Loucy (cell line): ENCODE results near the gene NR1H3.

Experiments
- H2AFZ ChIP-seq: fragments of 200-600 bp; sonication (generic); 2 replicates; pipeline ENCODE4 v1.6.0; 2016; ENCODE audit warnings: antibody characterized with exemption, mild to moderate bottlenecking, low read length, moderate library complexity
- H3F3A ChIP-seq: fragments of 200-600 bp; 2 replicates; pipeline ENCODE4 v1.6.0; 2016; ENCODE audit warnings: antibody characterized with exemption, low read depth, mild to moderate bottlenecking
- H3K27me3 ChIP-seq: fragments of 200-600 bp; sonication (generic); 2 replicates; pipeline ENCODE4 v1.6.1; 2014; ENCODE audit warnings: low read length, mild to moderate bottlenecking; ENCODE audit not compliant: insufficient read depth, poor library complexity, severe bottlenecking
- H3K36me3 ChIP-seq: fragments of 200-600 bp; sonication (generic); 2 replicates; pipeline ENCODE4 v1.6.1; 2016; ENCODE audit warnings: low read length; ENCODE audit not compliant: insufficient read depth
- H3K4me1 ChIP-seq: fragments of 200-600 bp; sonication (generic); 2 replicates; pipeline ENCODE4 v1.5.1; 2014; ENCODE audit warnings: low read length, mild to moderate bottlenecking; ENCODE audit not compliant: insufficient read depth, poor library complexity, severe bottlenecking
- H3K4me2 ChIP-seq: fragments of 200-600 bp; sonication (generic); 2 replicates; pipeline ENCODE4 v1.6.0; 2014; ENCODE audit warnings: antibody characterized with exemption, low read length, low read depth, mild to moderate bottlenecking; ENCODE audit not compliant: poor library complexity, severe bottlenecking
- H3K4me3 ChIP-seq: fragments of 200-600 bp; sonication (generic); 2 replicates; pipeline ENCODE4 v1.5.1; 2014; ENCODE audit warnings: low read length, mild to moderate bottlenecking, mixed read lengths; ENCODE audit not compliant: poor library complexity, severe bottlenecking
- H3K79me2 ChIP-seq: fragments of 200-600 bp; sonication (generic); 2 replicates; pipeline ENCODE4 v1.6.1; 2014; ENCODE audit warnings: low read length; ENCODE audit not compliant: insufficient read depth
- H3K9ac ChIP-seq: fragments of 200-600 bp; sonication (generic); 2 replicates; pipeline ENCODE4 v1.6.0; 2014; ENCODE audit warnings: mild to moderate bottlenecking, low read depth, low read length, moderate library complexity; ENCODE audit not compliant: poor library complexity, severe bottlenecking
- H3K9me2 ChIP-seq: fragments of 200-600 bp; sonication (generic); replicated peaks from 2 replicates; pipeline ENCODE4 v1.6.1; 2016; ENCODE audit warnings: low read depth, low read length, mixed read lengths
- H3K9me3 ChIP-seq: fragments of 200-600 bp; sonication (generic); 2 replicates; pipeline ENCODE4 v1.6.1; 2014; ENCODE audit warnings: mild to moderate bottlenecking, antibody characterized with exemption, low read length, low read depth; ENCODE audit not compliant: insufficient read depth
- H4K20me1 ChIP-seq: fragments of 200-600 bp; sonication (generic); 2 replicates; pipeline ENCODE4 v1.6.0; 2014; ENCODE audit warnings: antibody characterized with exemption, low read length, mild to moderate bottlenecking; ENCODE audit not compliant: insufficient read depth, poor library complexity, severe bottlenecking
- EZH2phosphoT487 ChIP-seq: fragments of 200-600 bp; IDR thresholded peaks from 2 replicates; pipeline ENCODE4 v1.6.1; 2018; ENCODE audit warnings: antibody characterized with exemption, mild to moderate bottlenecking, moderate library complexity, borderline replicate concordance
- TF ChIP-seq, protein P1 (sequence below): fragments of 200-600 bp; sonication (generic); conservative IDR thresholded peaks from 2 replicates; pipeline ENCODE4 v1.5.1; 2014; ENCODE audit warnings: mild to moderate bottlenecking, antibody characterized with exemption, low read length

The NR1H3 gene

GRCh38 chr11:47248664-47249377 lies 9.0 kb upstream of the NR1H3 start, which contains the start of gene ACP2:
Gene ACP2 (minus strand): TSS chr11:47248814. CDS start chr11:47248789, 25 bp downstream.
- H3K4me2 ChIP-seq, result peak within 1 kb of the TSS; percentile 94
- H3K27me3 ChIP-seq, result no peaks in the 10 kb centered on the region
- H3K36me3 ChIP-seq, result peaks cover 7% of the 10 kb centered on the region; the same call in 1 of the 2 replicates
- no peak for TF ChIP-seq EZH2phosphoT487
- TF ChIP-seq, protein P1, sequence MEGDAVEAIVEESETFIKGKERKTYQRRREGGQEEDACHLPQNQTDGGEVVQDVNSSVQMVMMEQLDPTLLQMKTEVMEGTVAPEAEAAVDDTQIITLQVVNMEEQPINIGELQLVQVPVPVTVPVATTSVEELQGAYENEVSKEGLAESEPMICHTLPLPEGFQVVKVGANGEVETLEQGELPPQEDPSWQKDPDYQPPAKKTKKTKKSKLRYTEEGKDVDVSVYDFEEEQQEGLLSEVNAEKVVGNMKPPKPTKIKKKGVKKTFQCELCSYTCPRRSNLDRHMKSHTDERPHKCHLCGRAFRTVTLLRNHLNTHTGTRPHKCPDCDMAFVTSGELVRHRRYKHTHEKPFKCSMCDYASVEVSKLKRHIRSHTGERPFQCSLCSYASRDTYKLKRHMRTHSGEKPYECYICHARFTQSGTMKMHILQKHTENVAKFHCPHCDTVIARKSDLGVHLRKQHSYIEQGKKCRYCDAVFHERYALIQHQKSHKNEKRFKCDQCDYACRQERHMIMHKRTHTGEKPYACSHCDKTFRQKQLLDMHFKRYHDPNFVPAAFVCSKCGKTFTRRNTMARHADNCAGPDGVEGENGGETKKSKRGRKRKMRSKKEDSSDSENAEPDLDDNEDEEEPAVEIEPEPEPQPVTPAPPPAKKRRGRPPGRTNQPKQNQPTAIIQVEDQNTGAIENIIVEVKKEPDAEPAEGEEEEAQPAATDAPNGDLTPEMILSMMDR, result peak; percentile 53
- H2AFZ ChIP-seq, result peak within 1 kb of the TSS; percentile 93
- H4K20me1 ChIP-seq, result no peaks in the 10 kb centered on the region
- H3K4me1 ChIP-seq, result peaks cover 20% of the 10 kb centered on the region
- H3K9ac ChIP-seq, result peak within 1 kb of the TSS; percentile 94
- no peaks in the 10 kb centered on the region for H3K9me2 ChIP-seq
- peak within 1 kb of the TSS; percentile 94 for H3K4me3 ChIP-seq
- no peaks in the 10 kb centered on the region for H3K9me3 ChIP-seq
- no peaks in the 10 kb centered on the region for H3F3A ChIP-seq
- H3K79me2 ChIP-seq, result peaks cover 34% of the 10 kb centered on the region

DNA sequence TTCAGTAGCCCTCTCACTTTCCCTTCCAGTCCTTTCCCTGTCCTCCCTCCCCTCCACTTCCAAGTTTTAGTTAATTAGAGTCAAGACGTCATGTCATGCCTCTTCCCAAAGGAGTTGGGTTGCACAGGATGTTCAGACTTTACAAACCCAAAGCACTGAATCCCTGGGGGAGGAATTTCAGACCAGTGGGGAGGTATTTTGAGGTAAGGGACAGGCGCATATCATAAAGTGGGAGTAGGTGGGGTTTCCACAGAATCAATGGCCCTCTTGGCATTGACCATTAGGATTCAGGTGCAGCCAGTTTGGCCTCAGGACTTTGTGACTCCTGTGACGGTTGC lies 8.4 kb upstream of the NR1H3 start:
- peak overlapping the region; percentile 86 for H3K4me2 ChIP-seq
- H4K20me1 ChIP-seq, result no peaks in the 10 kb centered on the region
- H3K79me2 ChIP-seq, result peaks cover 34% of the 10 kb centered on the region
- H3K36me3 ChIP-seq, result peaks cover 7% of the 10 kb centered on the region; the same call in 1 of the 2 replicates
- H3K9me3 ChIP-seq, result no peaks in the 10 kb centered on the region
- peaks cover 20% of the 10 kb centered on the region for H3K4me1 ChIP-seq
- no peaks in the 10 kb centered on the region for H3K27me3 ChIP-seq
- H3K4me3 ChIP-seq, result peak overlapping the region; percentile 94
- H2AFZ ChIP-seq, result peak overlapping the region; percentile 93; the same call in 1 of the 2 replicates
- no peaks in the 10 kb centered on the region for H3F3A ChIP-seq
- peak overlapping the region; percentile 94 for H3K9ac ChIP-seq
- no peaks in the 10 kb centered on the region for H3K9me2 ChIP-seq
- no peak for TF ChIP-seq EZH2phosphoT487
- TF ChIP-seq, protein P1, result no peak

- peaks cover 20% of the 10 kb centered on the region for H3K4me1 ChIP-seq
- H3K36me3 ChIP-seq, result no peaks in the 10 kb centered on the region
- no peaks in the 10 kb centered on the region for H4K20me1 ChIP-seq
- H3K9me3 ChIP-seq, result no peaks in the 10 kb centered on the region
- TF ChIP-seq, protein P1, result no peak
- no peak for TF ChIP-seq EZH2phosphoT487
- no peaks in the 10 kb centered on the region for H3F3A ChIP-seq
- no peak overlapping the region for H3K4me3 ChIP-seq
- H3K27me3 ChIP-seq, result no peaks in the 10 kb centered on the region
- H2AFZ ChIP-seq, result no peak overlapping the region
- H3K79me2 ChIP-seq, result peaks cover 32% of the 10 kb centered on the region
- H3K9ac ChIP-seq, result no peak overlapping the region
- H3K4me2 ChIP-seq, result no peak overlapping the region
- no peaks in the 10 kb centered on the region for H3K9me2 ChIP-seq
Measured at GRCh38 chr11:47251751-47252150, 6.0 kb upstream of the NR1H3 start.
